ENCODE results near the gene MAK. TPM values are rescaled to one million over a fixed set of nuclear protein-coding genes. Genes with fewer than 3 reads are reported as not detected.
A peak's percentile ranks its signal among the peaks of the same experiment; 100 is the strongest.
"Not testable (repeated sequence)": the region's sequence is repeated elsewhere in the genome, so short reads cannot be mapped to it uniquely, and the experiment has no call there.

Gene MAK
- total RNA-seq, 1 donor from 2014 or later, result 0.12 TPM

DNA sequence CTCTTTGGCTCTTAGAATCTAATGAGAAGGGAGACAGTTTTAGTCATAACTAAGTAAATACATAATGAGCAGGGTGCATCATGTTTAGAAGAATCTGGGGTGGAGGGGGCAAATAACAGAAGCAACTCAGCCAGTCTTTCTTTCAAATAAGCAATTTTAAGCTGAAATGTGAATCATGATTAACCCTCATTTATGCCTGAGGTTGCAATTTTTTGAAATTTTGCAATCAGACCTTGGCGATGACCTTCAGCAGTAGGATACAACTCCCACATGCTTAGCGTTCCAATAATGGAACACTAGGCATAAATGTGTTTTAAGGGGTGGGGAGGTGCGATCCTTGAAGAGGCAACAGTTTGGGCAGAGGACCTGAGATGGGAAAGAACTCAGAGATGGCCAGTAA, 60.1 kb downstream of the MAK start:
- H3K4me3 ChIP-seq (ENCODE audit: low read depth, low read length), result no peak overlapping the region
- DNase-seq (ENCODE audit: low read depth), result no peak
- TF ChIP-seq, protein P1, sequence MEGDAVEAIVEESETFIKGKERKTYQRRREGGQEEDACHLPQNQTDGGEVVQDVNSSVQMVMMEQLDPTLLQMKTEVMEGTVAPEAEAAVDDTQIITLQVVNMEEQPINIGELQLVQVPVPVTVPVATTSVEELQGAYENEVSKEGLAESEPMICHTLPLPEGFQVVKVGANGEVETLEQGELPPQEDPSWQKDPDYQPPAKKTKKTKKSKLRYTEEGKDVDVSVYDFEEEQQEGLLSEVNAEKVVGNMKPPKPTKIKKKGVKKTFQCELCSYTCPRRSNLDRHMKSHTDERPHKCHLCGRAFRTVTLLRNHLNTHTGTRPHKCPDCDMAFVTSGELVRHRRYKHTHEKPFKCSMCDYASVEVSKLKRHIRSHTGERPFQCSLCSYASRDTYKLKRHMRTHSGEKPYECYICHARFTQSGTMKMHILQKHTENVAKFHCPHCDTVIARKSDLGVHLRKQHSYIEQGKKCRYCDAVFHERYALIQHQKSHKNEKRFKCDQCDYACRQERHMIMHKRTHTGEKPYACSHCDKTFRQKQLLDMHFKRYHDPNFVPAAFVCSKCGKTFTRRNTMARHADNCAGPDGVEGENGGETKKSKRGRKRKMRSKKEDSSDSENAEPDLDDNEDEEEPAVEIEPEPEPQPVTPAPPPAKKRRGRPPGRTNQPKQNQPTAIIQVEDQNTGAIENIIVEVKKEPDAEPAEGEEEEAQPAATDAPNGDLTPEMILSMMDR (conservative IDR thresholded peaks at IDR 0.05; ENCODE audit: low read depth, low read length), result no peak

DNA sequence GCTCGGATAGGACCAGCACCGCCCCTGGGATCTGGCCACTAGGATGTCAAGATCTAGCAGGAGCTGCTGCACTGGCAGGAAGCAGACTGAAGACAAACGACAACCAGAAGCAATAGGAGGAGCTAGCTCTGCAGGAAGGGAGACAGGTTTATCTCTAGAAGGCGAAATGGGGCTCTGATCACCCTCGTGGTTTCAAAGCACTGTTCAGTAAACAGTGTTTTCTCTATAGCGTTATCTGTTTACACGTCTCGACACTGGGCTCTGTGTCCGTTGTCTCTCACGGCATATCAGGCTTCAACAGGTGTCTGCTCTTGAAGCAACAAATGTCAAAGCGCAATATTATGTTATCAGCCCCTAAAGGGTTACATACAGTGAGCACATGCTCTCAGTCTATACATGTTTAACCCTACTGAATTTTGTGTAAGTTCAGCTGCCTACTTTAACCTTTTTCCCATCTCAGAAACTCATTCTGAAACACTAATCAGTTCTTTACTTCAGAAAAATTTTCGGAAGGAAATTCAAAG, 66.9 kb downstream of the MAK start:
- H3K4me3 ChIP-seq (ENCODE audit: low read depth, low read length), result no peak overlapping the region
- no peak for DNase-seq (ENCODE audit: low read depth)
- TF ChIP-seq, protein P1 (conservative IDR thresholded peaks at IDR 0.05; ENCODE audit: low read depth, low read length), result no peak

DNA sequence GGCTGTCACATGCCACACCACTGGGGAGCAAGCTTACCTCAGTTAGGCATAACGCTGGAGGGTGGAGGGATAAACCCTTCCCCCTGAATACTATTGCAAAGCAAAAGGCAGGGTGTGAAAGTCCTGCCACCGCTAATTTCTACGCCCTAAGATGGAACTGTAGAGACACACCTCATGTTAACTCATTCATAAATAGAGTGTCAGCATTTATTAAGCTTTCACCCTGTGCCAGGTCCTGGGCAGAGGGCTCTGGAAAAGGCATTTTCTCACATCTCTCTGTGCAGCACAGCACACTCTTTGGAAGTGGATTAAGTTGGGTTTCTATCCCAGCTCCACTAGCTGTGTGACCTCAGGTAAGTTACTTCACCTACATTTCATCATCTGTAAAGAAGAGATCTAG, 68.9 kb downstream of the MAK start:
- DNase-seq (ENCODE audit: low read depth), result no peak
- TF ChIP-seq, protein P1 (conservative IDR thresholded peaks at IDR 0.05; ENCODE audit: low read depth, low read length), result no peak
- no peak overlapping the region for H3K4me3 ChIP-seq (ENCODE audit: low read depth, low read length)

DNA sequence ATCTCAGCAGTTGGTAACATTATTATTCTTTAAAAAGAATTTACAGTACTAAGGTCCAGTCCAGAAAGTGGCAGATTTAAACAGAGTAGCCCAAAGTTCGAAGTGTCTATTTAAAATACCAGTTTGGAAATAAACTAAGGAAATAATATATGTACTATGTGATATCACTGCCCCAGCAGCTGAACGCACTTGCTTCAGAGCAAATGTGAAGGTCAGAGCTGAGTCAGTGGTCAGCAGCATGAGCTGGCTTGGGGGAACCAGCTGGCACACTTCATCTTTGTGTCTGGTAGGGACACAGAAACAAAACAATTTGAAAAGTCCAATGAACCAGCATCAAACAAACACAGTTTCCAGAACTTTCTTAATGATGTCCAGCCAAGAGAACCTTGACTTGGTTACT, 75.3 kb downstream of the MAK start:
- no peak overlapping the region for H3K4me3 ChIP-seq (ENCODE audit: low read depth, low read length)
- TF ChIP-seq, protein P1 (conservative IDR thresholded peaks at IDR 0.05; ENCODE audit: low read depth, low read length), result no peak
- no peak for DNase-seq (ENCODE audit: low read depth)

DNA sequence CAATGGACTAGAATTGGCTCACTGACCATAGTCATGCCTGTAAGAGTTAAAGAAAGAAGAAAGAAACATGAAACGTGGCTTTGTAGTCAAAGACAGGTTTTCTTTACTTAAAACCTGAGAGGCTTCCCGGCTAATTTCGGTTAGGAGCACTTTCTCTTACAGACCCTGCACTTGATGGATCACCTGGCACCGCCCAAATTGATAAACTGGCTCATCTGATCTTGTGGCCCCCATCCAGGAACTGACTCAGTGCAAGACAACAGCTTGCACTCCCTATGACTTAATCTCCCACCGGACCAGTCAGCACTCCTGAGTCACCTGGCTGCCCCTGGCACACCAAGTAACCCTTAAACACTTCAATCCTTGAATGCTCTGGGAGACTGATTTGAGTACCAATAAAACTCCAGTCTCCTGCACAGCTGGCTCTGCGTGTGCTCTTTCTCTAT, 78.4 kb downstream of the MAK start:
- H3K4me3 ChIP-seq (ENCODE audit: low read depth, low read length), result no peak overlapping the region
- TF ChIP-seq, protein P1 (conservative IDR thresholded peaks at IDR 0.05; ENCODE audit: low read depth, low read length), result no peak
- peak; percentile 92 for DNase-seq (ENCODE audit: low read depth)

DNA sequence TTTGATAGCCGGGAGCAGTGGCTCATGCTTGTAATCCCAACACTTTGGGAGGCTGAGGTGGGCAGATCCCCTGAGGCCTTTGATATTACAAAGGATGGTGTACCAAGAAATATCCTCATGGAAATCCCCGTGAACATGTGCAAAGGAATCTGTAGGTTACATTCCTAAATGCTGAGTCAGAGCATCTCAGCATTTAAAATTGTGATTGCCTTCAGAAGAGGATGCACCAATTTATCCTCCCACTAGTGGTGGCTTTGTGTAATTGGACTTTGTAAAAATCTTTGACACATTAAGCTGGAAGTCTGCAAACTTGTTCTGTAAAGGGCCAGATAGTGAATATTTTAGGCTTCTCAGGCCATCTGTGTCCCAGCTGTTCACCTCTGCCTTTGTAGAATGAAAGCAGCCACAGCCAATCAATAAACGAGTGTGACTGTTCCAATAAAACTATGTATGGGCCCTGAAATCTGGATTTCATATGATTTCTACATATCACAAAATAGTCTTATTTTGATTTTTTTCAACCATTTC, 79.0 kb downstream of the MAK start:
- TF ChIP-seq, protein P1 (conservative IDR thresholded peaks at IDR 0.05; ENCODE audit: low read depth, low read length), result peak; percentile 63
- no peak overlapping the region for H3K4me3 ChIP-seq (ENCODE audit: low read depth, low read length)
- peak; percentile 93 for DNase-seq (ENCODE audit: low read depth)

DNA sequence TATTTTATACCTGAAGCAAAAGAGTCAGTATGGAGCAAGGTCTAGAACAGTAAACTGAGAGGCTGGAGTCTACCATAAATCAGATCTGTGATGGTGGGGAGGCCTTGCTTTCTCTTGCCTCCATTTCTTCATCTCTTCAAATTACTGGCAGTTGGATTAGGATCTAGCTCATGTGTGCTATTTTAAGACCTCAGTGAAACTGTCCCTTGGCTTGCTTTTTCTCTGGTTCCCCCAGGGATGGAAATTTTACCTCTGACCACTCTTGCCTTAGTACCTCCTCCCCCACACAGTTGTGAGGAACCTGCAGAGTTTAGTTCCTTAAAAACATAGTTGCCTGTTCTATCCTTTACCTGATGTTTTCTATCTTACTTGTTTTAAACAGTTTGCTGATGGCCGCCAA, 82.3 kb downstream of the MAK start:
- no peak for DNase-seq (ENCODE audit: low read depth)
- TF ChIP-seq, protein P1 (conservative IDR thresholded peaks at IDR 0.05; ENCODE audit: low read depth, low read length), result no peak

DNA sequence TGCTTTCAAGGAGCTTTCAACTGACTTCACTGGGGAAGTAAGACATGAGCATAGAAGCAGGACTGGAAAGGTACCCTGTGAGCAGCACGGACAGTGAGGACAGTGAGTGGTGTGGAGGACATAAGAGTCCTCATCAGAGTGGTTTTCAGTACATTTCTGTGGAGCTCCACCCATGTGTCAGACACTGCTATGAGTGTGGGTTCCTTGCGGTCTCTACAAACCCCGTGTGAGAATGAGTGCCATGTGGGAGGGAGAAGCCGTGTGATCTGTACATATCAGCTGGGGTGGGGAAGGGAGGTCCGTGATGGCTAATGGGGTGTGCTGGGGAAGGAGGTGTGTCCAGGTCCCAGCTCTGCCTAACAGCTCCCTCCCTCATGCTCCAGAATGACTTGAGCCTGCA, 86.6 kb downstream of the MAK start:
- H3K4me3 ChIP-seq (ENCODE audit: low read depth, low read length); DNase-seq (ENCODE audit: low read depth): not testable (repeated sequence)

More for the DNA sequence above, 82.3 kb downstream of the MAK start:
- H3K4me3 ChIP-seq (ENCODE audit: low read depth, low read length), result no peak overlapping the region

DNA sequence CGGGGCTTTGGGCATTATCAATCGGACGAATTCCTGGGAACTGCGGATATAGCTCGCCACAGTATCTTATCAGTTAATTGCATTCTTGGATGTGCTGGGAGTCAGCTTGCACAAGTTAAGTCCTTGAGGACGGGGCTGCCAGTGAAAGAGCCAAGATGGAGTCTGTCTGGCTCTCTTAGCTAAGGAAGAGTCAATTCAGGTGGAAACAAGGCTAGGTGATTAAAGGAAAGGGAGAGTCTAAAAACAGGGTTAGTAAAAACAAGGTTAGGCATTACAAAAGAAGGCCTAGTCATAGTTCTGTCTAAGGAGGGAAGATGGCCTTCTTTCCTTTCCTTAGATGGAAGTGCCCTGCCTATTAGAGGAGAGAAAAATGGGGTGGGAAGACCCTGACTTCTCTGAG, 87.8 kb downstream of the MAK start:
- not testable (repeated sequence) for H3K4me3 ChIP-seq (ENCODE audit: low read depth, low read length); DNase-seq (ENCODE audit: low read depth)
